Vagina (tissue), 2 donors: Measurements from ENCODE around the gene ARTN. TPM values are rescaled to one million over a fixed set of nuclear protein-coding genes. Genes with fewer than 3 reads are reported as not detected.

Source experiments
- DNase-seq, 2 donors: peaks; one replicate each; pipeline ENCODE4 v3.0.0-alpha.2; 2017; ENCODE audit errors: extremely low spot score in 2 of 2
- H3K27ac ChIP-seq: fragments of 200-600 bp; sonication (generic); one replicate; pipeline ENCODE4 v1.5.1; 2019
- H3K27me3 ChIP-seq: fragments of 200-600 bp; sonication (generic); one replicate; pipeline ENCODE4 v1.5.1; 2019
- H3K36me3 ChIP-seq, 2 donors: fragments of 200-600 bp; sonication (generic); one replicate each; pipeline ENCODE4 v1.5.1; 2017 to 2019
- H3K4me1 ChIP-seq: fragments of 200-600 bp; sonication (generic); one replicate; pipeline ENCODE4 v1.5.1; 2019
- H3K4me3 ChIP-seq, 2 donors: fragments of 200-600 bp; sonication (generic); 1 replicate in 1 of 2; 2 replicates in 1 of 2; pipeline ENCODE4 v1.5.1; 2016 to 2019
- H3K9me3 ChIP-seq: fragments of 200-600 bp; sonication (generic); one replicate; pipeline ENCODE4 v1.5.1; 2019
- POLR2A ChIP-seq, 2 donors: fragments of 450-650 bp; IDR thresholded peaks; one replicate each; pipeline ENCODE4 v1.6.1; 2017; ENCODE audit warnings: antibody characterized with exemption in 2 of 2, mild to moderate bottlenecking in 2 of 2, moderate library complexity in 2 of 2
- POLR2AphosphoS5 ChIP-seq, 2 donors: sonication (generic); formaldehyde crosslinking; IDR thresholded peaks; one replicate each; pipeline ENCODE4 v1.9.0; 2017; ENCODE audit warnings: antibody characterized with exemption in 2 of 2, mild to moderate bottlenecking in 2 of 2, low read depth in 1 of 2; ENCODE audit not compliant: insufficient read depth in 1 of 2
- intact Hi-C: fragments of 100-400 bp; cut with DNase I; formaldehyde crosslinking; loops from one replicate; pipeline ENCODE4 v1.15.1; 2023
- total RNA-seq: library from RNA; depleted of rRNA; stranded (reverse); fragments of >200 nt; gene quantifications from one replicate; pipeline ENCODE4 v1.2.3, GENCODE V29; 2016
- TF ChIP-seq, protein P1 (sequence below), 3 experiments: fragments of 450-650 bp in 2 of 3; fragments of 200-600 bp in 1 of 3; sonication (generic) in 1 of 3; IDR thresholded peaks; one replicate each; pipeline ENCODE4 v1.5.1; 2017 to 2019; ENCODE audit warnings: antibody characterized with exemption in 3 of 3, mild to moderate bottlenecking in 2 of 3, moderate library complexity in 2 of 3

The ARTN gene
- total RNA-seq, 1 donor from 2014 or later = 17.4 TPM

DNA sequence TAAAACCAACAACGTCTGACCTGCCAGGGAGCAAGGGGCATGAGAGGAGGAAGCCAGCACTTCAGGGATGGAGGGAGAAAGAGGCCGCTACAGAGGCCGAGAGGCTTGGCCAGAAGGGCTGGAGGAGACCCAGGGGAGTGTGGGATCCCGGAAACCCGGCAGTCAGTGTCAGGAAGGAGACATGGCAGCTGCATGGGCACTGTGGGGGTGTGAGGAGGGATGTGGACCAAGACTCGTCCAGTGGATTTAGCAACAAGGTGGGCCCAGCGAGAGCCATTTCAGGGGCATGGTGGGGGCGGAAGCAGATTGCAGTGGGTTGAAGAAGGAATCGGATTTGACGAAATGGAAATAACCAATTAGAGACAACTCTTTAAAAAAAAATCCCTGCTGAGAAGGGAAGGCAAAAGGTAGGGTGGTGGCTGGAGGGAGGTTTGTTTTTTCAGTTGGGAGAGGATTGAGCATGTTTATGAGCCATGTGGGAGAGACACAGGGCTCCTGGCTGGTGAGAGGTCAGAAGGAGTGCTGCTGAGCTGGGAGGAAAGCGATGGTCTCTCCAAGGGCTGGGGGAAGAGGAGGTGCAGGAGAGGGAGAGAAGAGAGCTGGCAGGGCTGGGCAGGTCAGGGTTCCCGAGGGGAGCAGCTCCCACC is 49.8 kb downstream of the ARTN start:
- TF ChIP-seq POLR2A (IDR thresholded peaks at IDR 0.05) = no peak
- TF ChIP-seq POLR2AphosphoS5 (IDR thresholded peaks at IDR 0.05; ENCODE audit: insufficient read depth in 1 of 2, low read depth in 1 of 2) = no peak
- TF ChIP-seq, protein P1, sequence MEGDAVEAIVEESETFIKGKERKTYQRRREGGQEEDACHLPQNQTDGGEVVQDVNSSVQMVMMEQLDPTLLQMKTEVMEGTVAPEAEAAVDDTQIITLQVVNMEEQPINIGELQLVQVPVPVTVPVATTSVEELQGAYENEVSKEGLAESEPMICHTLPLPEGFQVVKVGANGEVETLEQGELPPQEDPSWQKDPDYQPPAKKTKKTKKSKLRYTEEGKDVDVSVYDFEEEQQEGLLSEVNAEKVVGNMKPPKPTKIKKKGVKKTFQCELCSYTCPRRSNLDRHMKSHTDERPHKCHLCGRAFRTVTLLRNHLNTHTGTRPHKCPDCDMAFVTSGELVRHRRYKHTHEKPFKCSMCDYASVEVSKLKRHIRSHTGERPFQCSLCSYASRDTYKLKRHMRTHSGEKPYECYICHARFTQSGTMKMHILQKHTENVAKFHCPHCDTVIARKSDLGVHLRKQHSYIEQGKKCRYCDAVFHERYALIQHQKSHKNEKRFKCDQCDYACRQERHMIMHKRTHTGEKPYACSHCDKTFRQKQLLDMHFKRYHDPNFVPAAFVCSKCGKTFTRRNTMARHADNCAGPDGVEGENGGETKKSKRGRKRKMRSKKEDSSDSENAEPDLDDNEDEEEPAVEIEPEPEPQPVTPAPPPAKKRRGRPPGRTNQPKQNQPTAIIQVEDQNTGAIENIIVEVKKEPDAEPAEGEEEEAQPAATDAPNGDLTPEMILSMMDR (IDR thresholded peaks at IDR 0.05) = no peak
- H3K9me3 ChIP-seq = no peaks in the 10 kb centered on the region
- no peak for DNase-seq
- peaks cover 0 to 8% of the 10 kb centered on the region in 2 donors for H3K36me3 ChIP-seq
- no peaks in the 10 kb centered on the region for H3K27me3 ChIP-seq
- H3K4me3 ChIP-seq = no peak overlapping the region
- H3K27ac ChIP-seq = no peak overlapping the region
- intact Hi-C loops = no loop called here
- H3K4me1 ChIP-seq = peaks cover 28% of the 10 kb centered on the region

DNA sequence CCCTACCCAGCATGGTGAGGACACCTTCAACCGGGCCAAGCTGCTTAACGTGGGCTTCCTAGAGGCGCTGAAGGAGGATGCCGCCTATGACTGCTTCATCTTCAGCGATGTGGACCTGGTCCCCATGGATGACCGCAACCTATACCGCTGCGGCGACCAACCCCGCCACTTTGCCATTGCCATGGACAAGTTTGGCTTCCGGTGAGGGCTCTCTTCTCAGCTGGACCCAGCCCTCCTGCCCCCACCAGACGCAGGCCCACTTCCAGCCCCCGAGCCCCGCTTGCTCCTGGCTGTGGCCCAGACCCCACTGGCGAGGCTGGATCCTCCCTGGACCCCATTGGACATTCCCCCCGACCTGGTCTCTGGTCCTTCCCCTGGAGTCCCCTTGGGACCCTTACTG is 51.3 kb downstream of the ARTN start:
- Histone ChIP-seq H3K27ac (no peak overlapping the region), H3K4me1 (peaks cover 19% of the 10 kb centered on the region), H3K9me3 (no peaks in the 10 kb centered on the region), H3K27me3 (no peaks in the 10 kb centered on the region), H3K36me3 (peaks cover 0 to 8% of the 10 kb centered on the region in 2 donors), H3K4me3 (no peak overlapping the region)
- intact Hi-C loops = no loop called here
- DNase-seq = no peak
- no peak for TF ChIP-seq POLR2AphosphoS5 (IDR thresholded peaks at IDR 0.05; ENCODE audit: insufficient read depth in 1 of 2, low read depth in 1 of 2)
- TF ChIP-seq, protein P1 (IDR thresholded peaks at IDR 0.05) = no peak
- TF ChIP-seq POLR2A (IDR thresholded peaks at IDR 0.05) = no peak

DNA sequence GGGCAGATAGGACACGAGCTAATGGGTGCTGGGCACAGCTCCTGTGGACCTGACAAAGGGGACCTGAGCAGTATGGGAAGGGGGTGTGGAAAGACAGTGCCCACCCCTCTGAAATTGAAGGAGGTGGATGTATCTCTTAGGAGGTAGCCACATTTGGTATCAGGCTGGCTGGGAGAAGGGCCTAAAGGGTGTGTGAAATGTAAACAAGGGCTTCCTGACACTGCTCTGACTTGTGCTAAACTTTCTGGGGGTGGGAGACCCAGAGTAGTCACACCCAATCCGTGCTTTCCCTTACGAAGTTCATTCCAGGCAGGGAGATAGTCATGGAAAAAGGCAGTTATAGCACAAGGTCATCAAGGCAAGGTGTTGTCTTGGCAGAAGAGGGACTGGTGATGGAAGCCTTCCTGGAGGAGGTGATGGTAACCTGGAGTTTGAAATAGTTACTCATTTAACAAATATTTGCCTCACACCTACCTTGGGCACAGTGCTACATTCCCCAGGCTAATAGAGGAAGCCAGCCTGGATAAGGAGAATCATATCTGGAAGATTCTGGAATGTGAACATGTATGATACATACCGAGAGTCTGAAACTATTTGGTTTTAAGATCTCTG is 52.5 kb downstream of the ARTN start:
- TF ChIP-seq POLR2AphosphoS5 (IDR thresholded peaks at IDR 0.05; ENCODE audit: insufficient read depth in 1 of 2, low read depth in 1 of 2) = no peak
- no peak overlapping the region for H3K4me3 ChIP-seq
- intact Hi-C loops = no loop called here
- H3K4me1 ChIP-seq = peaks cover 14% of the 10 kb centered on the region
- no peaks in the 10 kb centered on the region for H3K9me3 ChIP-seq
- peaks cover 0 to 8% of the 10 kb centered on the region in 2 donors for H3K36me3 ChIP-seq
- no peaks in the 10 kb centered on the region for H3K27me3 ChIP-seq
- no peak for DNase-seq
- H3K27ac ChIP-seq = no peak overlapping the region

DNA sequence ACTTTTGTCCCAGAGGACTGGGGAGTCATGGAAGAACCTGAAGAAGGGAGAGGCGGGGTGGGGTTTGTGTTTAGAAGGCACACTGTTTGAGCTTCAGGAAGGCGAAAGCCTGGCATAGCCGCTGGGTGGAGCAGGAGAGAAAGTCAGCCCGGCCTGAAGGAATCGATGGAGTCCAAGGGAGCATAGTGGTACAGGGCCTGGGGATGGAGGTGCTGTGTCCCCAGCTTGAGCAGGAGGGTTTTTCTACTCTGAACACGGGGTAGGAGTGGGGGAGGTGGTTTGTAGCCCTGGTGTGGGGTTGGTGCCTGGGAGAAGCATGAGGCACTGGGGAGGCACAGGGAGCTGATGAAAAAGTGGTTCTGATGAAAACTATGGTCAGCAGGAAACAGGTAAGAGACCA is 53.1 kb downstream of the ARTN start:
- DNase-seq = no peak
- Histone ChIP-seq H3K27ac (no peak overlapping the region), H3K27me3 (no peaks in the 10 kb centered on the region), H3K36me3 (peaks cover 0 to 8% of the 10 kb centered on the region in 2 donors), H3K9me3 (no peaks in the 10 kb centered on the region), H3K4me3 (no peak overlapping the region), H3K4me1 (peaks cover 11% of the 10 kb centered on the region)
- intact Hi-C loops = no loop called here
- TF ChIP-seq, protein P1 (IDR thresholded peaks at IDR 0.05) = no peak
- TF ChIP-seq POLR2AphosphoS5 (IDR thresholded peaks at IDR 0.05; ENCODE audit: insufficient read depth in 1 of 2, low read depth in 1 of 2) (no peak), POLR2A (IDR thresholded peaks at IDR 0.05) (no peak)

Other genes with a start within 250 kb of the ARTN start
- gene ST3GAL3, start 226.3 kb upstream of the ARTN start, total RNA-seq = 18.7 TPM
- gene IPO13, start 13.1 kb downstream of the ARTN start, total RNA-seq = 34.6 TPM
- 15.2 TPM for gene DPH2, start 36.2 kb downstream of the ARTN start, total RNA-seq
- 71.5 TPM for gene ATP6V0B, start 41.2 kb downstream of the ARTN start, total RNA-seq
- 31.4 TPM for gene B4GALT2, start 45.4 kb downstream of the ARTN start, total RNA-seq
- gene CCDC24, start 57.8 kb downstream of the ARTN start, total RNA-seq = 14.5 TPM
- gene SLC6A9, start 97.7 kb downstream of the ARTN start, total RNA-seq = 24.3 TPM
- 0.25 TPM for gene KLF17, start 185.0 kb downstream of the ARTN start, total RNA-seq
- gene KLF18, start 207.8 kb downstream of the ARTN start, total RNA-seq = not detected